Transverse colon (tissue), 4 donors: ENCODE measurements around the gene DSG2.

Experiments used
- EP300 ChIP-seq: sonication (generic); formaldehyde crosslinking; IDR thresholded peaks from one replicate; pipeline ENCODE4 v1.6.1; 2017; ENCODE audit warnings: antibody characterized with exemption, low read depth
- POLR2A ChIP-seq: fragments of 450-650 bp; IDR thresholded peaks from one replicate; pipeline ENCODE4 v1.6.1; 2016; ENCODE audit warnings: antibody characterized with exemption, mild to moderate bottlenecking, moderate library complexity
- POLR2AphosphoS5 ChIP-seq, 3 donors: sonication (generic); formaldehyde crosslinking; IDR thresholded peaks; one replicate each; pipeline ENCODE4 v1.6.1; 2016; ENCODE audit warnings: antibody characterized with exemption in 3 of 3
- TF ChIP-seq, protein P1 (sequence below), 5 experiments: fragments of 200-600 bp in 3 of 5; fragments of 450-650 bp in 2 of 5; sonication (generic) in 3 of 5; IDR thresholded peaks; 1 replicate in 2 of 5; 2 replicates in 3 of 5; pipeline ENCODE4 v1.5.1; 2016 to 2017; ENCODE audit warnings: antibody characterized with exemption in 5 of 5, inconsistent platforms in 3 of 5, mild to moderate bottlenecking in 2 of 5, moderate library complexity in 1 of 5

GRCh38 chr18:31505156-31505555 lies 7.2 kb downstream of the DSG2 start:
- TF ChIP-seq, protein P1, sequence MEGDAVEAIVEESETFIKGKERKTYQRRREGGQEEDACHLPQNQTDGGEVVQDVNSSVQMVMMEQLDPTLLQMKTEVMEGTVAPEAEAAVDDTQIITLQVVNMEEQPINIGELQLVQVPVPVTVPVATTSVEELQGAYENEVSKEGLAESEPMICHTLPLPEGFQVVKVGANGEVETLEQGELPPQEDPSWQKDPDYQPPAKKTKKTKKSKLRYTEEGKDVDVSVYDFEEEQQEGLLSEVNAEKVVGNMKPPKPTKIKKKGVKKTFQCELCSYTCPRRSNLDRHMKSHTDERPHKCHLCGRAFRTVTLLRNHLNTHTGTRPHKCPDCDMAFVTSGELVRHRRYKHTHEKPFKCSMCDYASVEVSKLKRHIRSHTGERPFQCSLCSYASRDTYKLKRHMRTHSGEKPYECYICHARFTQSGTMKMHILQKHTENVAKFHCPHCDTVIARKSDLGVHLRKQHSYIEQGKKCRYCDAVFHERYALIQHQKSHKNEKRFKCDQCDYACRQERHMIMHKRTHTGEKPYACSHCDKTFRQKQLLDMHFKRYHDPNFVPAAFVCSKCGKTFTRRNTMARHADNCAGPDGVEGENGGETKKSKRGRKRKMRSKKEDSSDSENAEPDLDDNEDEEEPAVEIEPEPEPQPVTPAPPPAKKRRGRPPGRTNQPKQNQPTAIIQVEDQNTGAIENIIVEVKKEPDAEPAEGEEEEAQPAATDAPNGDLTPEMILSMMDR (IDR thresholded peaks at IDR 0.05), result no peak
- no peak for TF ChIP-seq POLR2A
- no peak for TF ChIP-seq POLR2AphosphoS5 (IDR thresholded peaks at IDR 0.05)
- no peak for TF ChIP-seq EP300
